ENCODE measurements around the gene CELF4.

The CELF4 gene

DNA sequence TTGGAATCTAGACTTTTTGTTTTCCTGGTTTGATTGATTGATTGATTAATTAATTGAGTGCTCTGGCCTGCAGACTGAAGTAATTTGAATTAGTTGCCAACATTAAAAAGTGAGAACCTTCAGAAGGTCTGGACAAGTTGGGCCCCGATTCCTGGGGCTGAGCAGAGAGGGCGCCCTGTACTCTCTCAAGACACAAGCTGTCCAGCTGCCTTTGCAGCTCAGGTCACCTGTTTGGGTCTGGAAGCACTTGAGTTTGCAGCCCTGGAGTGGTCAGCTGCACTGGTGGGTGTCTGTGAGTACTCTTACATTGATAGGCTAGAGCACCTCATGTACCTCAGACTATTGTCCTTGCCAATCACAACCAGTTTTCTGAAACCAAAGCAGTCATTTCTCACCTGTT lies 22.7 kb upstream of the CELF4 start:
- Histone ChIP-seq H3K9me3 (ENCODE audit: control insufficient read depth, low read length) (peaks cover 4% of the 10 kb centered on the region), H3K36me3 (ENCODE audit: control insufficient read depth, insufficient read depth, low read length, severe bottlenecking) (no peaks in the 10 kb centered on the region), H3K4me3 (ENCODE audit: low read length) (no peak overlapping the region), H3K9ac (ENCODE audit: low read length) (no peak overlapping the region), H3K27me3 (replicated peaks; ENCODE audit: control insufficient read depth, insufficient read depth, low read length) (no peaks in the 10 kb centered on the region), H3K4me1 (ENCODE audit: control insufficient read depth, insufficient read depth, low read length) (peaks cover 3% of the 10 kb centered on the region)
- no peak for DNase-seq (ENCODE audit: low read depth)

DNA sequence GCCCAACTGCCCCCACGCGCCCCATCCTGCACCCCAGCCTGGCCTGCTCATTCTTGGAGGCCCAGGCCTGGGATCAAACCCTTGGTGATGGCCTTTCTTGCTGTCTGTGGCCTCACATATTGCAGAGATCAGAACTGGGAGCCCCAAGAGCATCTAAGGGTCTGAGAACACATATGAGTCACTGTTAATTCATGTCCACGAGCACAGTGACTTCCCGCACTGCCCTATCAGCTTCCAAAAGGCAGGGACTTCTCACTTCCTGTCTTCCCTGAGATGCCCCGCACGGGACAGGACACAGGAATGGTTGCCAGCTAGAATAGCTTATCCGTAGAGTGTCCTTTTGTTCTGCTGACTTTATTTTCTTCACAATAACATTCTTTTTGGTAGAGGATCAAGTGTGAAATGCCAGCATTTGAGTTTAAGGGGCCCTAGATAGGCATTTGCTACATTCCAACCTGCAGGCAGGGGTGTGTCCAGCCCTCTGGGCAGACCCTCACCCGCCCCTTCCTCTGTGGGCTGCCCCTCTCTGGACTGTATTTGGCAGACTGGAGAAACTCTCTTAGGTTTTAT lies 21.1 kb upstream of the CELF4 start:
- Histone ChIP-seq H3K4me1 (ENCODE audit: control insufficient read depth, insufficient read depth, low read length) (peaks cover 3% of the 10 kb centered on the region), H3K36me3 (ENCODE audit: control insufficient read depth, insufficient read depth, low read length, severe bottlenecking) (no peaks in the 10 kb centered on the region), H3K27me3 (replicated peaks; ENCODE audit: control insufficient read depth, insufficient read depth, low read length) (no peaks in the 10 kb centered on the region), H3K4me3 (ENCODE audit: low read length) (no peak overlapping the region), H3K9me3 (ENCODE audit: control insufficient read depth, low read length) (peaks cover 4% of the 10 kb centered on the region), H3K9ac (ENCODE audit: low read length) (no peak overlapping the region)
- no peak for DNase-seq (ENCODE audit: low read depth)

DNA sequence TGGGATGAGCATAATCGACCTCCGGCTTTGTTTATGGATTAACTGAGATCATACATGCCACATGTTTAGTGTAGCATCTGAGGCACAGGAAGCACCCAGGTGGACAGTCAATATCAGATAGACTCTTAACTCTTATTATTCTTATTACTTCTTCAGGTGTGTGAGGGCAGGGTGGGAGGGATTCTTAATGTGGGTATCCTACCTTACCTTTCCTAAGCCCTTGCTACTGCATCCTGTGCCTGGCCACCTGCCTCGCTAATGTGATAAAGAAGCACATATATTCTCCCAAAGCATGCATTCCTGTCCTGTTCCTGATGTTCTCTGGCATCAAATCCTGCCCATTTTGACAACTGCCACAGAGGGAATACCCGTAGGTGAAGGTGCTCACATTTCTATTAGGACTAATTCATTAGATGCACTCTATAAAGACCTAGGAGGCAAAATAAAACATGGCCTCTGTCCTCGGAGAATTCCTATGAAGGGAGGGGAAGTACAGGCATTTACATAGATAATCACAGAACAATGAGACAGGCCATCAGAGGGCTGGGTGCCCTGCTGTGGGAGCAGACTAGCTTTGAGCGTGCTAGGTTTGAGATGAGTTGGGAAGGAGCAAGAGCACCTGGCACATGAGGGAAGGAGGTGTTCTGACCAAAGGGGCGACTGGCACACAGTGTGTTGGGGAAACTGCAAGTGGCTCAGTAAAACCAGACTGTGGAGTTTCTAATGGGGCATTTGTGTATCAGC lies 19.5 kb upstream of the CELF4 start:
- no peaks in the 10 kb centered on the region for H3K9me3 ChIP-seq (ENCODE audit: control insufficient read depth, low read length)
- no peaks in the 10 kb centered on the region for H3K4me1 ChIP-seq (ENCODE audit: control insufficient read depth, insufficient read depth, low read length)
- no peak for DNase-seq (ENCODE audit: low read depth)
- H3K4me3 ChIP-seq (ENCODE audit: low read length), result no peak overlapping the region
- no peaks in the 10 kb centered on the region for H3K27me3 ChIP-seq (replicated peaks; ENCODE audit: control insufficient read depth, insufficient read depth, low read length)
- H3K9ac ChIP-seq (ENCODE audit: low read length), result no peak overlapping the region
- no peaks in the 10 kb centered on the region for H3K36me3 ChIP-seq (ENCODE audit: control insufficient read depth, insufficient read depth, low read length, severe bottlenecking)

DNA sequence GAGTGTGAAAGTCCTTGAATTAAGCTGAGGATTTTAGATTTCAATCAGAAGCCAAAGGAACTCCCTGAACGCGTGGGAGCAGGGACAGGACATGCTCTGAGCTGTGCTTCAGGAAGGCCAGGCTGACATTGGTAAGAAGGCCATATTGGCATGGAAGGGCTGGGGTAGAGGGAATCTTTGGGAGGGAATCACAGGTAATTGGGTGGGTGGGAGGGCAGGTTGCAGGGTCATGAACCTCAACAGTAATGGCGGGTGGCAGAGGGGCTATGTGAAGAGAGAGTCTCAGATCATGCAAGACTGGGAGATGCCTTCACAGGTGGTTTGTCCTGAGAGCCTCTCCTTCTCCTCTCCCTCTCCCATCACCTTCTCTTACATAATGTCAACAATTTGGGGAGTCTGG lies 18.6 kb upstream of the CELF4 start:
- Histone ChIP-seq H3K4me3 (ENCODE audit: low read length) (no peak overlapping the region), H3K36me3 (ENCODE audit: control insufficient read depth, insufficient read depth, low read length, severe bottlenecking) (no peaks in the 10 kb centered on the region), H3K4me1 (ENCODE audit: control insufficient read depth, insufficient read depth, low read length) (peaks cover 3% of the 10 kb centered on the region), H3K9me3 (ENCODE audit: control insufficient read depth, low read length) (no peaks in the 10 kb centered on the region), H3K9ac (ENCODE audit: low read length) (no peak overlapping the region), H3K27me3 (replicated peaks; ENCODE audit: control insufficient read depth, insufficient read depth, low read length) (peaks cover 6% of the 10 kb centered on the region)
- DNase-seq (ENCODE audit: low read depth), result no peak

DNA sequence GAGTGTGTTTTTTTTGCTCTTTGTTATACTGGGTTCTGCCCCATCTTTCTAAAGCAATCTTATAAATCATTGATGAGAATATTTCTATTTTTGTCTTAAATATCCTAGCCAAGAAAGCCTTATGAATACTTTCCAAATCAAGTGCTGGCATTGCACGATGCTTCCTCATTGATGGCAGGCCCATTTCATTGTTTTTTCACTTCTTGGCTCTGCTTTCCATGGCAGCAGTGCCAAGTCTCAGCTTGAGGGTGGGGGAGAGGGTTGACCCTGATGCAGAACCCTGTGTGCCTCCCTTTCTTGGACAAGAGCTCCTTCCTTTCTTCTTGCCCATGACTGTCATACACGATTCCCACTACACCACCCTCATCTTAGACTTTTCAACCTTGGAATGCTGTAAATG lies 16.7 kb upstream of the CELF4 start:
- Histone ChIP-seq H3K4me3 (ENCODE audit: low read length) (no peak overlapping the region), H3K36me3 (ENCODE audit: control insufficient read depth, insufficient read depth, low read length, severe bottlenecking) (no peaks in the 10 kb centered on the region), H3K9me3 (ENCODE audit: control insufficient read depth, low read length) (no peaks in the 10 kb centered on the region), H3K27me3 (replicated peaks; ENCODE audit: control insufficient read depth, insufficient read depth, low read length) (peaks cover 6% of the 10 kb centered on the region), H3K4me1 (ENCODE audit: control insufficient read depth, insufficient read depth, low read length) (peaks cover 12% of the 10 kb centered on the region), H3K9ac (ENCODE audit: low read length) (no peak overlapping the region)
- no peak for DNase-seq (ENCODE audit: low read depth)

DNA sequence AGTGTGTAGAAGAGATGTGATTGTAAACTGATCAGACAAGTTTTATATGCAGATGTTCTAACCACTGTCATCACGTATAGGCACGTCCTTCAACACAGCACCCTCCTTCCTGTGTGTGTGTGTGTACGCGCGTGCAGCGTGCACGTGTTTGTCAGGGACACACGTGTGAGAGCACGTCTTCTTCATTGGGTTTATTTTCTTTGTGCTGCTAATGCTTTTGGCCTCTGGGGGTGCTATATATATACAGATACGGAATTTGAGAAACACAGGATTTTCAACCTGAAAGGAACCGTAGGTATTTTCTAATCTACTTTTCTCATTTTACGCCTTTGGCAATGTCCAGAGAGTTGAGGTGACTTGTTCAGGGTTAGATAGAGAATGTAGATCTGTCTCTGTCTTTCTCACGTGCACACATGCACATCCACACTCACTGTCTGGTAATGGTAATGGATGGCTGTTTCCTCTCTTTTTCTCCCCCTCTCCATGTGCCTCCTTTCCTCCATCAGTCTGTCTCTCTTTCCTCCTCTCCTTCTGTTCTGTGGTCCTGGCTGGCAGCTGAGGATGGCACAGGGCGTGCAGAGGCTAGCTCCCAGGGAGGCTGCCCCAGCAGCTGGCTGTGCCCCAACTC lies 13.4 kb upstream of the CELF4 start:
- peaks cover 12% of the 10 kb centered on the region for H3K27me3 ChIP-seq (replicated peaks; ENCODE audit: control insufficient read depth, insufficient read depth, low read length)
- H3K9ac ChIP-seq (ENCODE audit: low read length), result peak overlapping the region; percentile 3
- H3K9me3 ChIP-seq (ENCODE audit: control insufficient read depth, low read length), result no peaks in the 10 kb centered on the region
- H3K4me3 ChIP-seq (ENCODE audit: low read length), result no peak overlapping the region
- peak; percentile 46 for DNase-seq (ENCODE audit: low read depth)
- peaks cover 17% of the 10 kb centered on the region for H3K4me1 ChIP-seq (ENCODE audit: control insufficient read depth, insufficient read depth, low read length)
- no peaks in the 10 kb centered on the region for H3K36me3 ChIP-seq (ENCODE audit: control insufficient read depth, insufficient read depth, low read length, severe bottlenecking)

DNA sequence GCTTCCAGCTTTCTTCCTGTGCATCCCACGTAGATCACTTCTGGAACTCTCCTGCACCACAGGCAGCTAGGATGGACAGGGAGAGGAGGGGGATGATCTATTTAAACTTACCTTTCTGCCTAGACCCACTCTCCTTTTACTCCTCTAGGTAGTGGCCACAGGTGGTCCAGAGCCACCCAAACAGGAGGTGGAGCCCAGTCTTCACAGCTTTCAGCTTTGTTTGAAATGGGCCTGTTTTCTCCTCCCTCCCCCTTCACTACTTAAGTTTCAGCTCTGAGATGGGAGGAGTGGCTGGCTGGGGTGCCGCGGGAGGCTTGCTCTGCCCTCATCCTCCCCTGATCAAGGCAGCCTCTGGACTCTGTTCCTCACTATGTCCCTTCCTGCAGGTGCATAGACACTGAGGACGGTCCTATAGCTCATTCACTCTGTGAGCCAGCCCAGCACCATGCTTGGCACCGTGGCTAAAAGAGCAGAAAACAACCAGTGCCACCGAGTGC lies 12.6 kb upstream of the CELF4 start:
- Histone ChIP-seq H3K4me1 (ENCODE audit: control insufficient read depth, insufficient read depth, low read length) (peaks cover 17% of the 10 kb centered on the region), H3K27me3 (replicated peaks; ENCODE audit: control insufficient read depth, insufficient read depth, low read length) (peaks cover 12% of the 10 kb centered on the region), H3K9ac (ENCODE audit: low read length) (no peak overlapping the region), H3K4me3 (ENCODE audit: low read length) (no peak overlapping the region), H3K36me3 (ENCODE audit: control insufficient read depth, insufficient read depth, low read length, severe bottlenecking) (no peaks in the 10 kb centered on the region), H3K9me3 (ENCODE audit: control insufficient read depth, low read length) (no peaks in the 10 kb centered on the region)
- no peak for DNase-seq (ENCODE audit: low read depth)

DNA sequence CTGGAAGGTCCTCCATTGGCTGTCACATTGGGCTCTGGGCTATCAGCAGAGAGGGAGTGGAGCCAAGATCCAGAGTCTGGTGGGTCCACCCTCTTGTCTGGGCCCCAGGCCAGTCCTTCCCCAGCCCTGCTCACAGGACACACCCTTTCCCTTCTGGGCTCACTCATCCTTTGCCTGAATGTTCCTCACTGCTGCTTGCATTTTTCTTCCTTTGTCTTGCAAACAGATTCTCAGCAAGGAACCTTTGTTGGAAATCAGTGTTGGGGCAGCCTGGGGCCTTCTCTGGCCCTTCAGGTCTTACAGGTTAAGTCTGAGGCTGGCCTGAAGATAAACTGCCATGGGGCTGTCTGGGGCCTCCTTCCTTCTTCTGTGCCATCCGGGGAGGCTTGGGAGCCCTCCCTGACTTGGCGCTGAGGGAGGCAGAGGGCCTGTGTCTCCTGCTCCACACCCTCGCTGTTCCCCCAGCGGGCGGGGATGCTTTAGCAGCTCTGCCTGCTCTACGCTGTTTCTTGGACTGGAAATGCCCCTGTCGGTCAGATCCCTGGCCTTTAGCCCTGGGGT lies 11.5 kb upstream of the CELF4 start:
- Histone ChIP-seq H3K9ac (ENCODE audit: low read length) (peak overlapping the region; percentile 59), H3K9me3 (ENCODE audit: control insufficient read depth, low read length) (no peaks in the 10 kb centered on the region), H3K4me1 (ENCODE audit: control insufficient read depth, insufficient read depth, low read length) (peaks cover 17% of the 10 kb centered on the region), H3K4me3 (ENCODE audit: low read length) (no peak overlapping the region), H3K36me3 (ENCODE audit: control insufficient read depth, insufficient read depth, low read length, severe bottlenecking) (no peaks in the 10 kb centered on the region), H3K27me3 (replicated peaks; ENCODE audit: control insufficient read depth, insufficient read depth, low read length) (peaks cover 12% of the 10 kb centered on the region)
- DNase-seq (ENCODE audit: low read depth), result no peak

DNA sequence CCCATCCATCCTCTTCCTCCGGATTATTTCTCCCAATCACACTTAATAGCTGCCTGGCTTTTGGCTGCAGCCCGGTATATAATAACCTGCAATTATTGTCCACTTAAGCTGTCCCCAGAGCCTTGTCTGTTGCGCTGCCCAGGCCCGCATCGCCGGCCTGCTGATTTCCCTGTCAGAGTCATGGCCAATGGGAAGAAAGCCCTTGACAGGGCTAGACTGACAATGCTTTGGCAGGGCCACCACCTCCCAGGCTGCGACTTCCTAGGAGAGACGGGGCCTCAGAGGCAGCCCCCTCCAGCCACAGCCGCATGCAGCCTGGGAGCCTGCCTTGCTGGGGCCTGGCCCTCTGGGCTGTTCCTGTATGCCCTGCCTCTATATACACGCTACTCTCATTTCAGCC lies 10.0 kb upstream of the CELF4 start:
- H3K9me3 ChIP-seq (ENCODE audit: control insufficient read depth, low read length), result no peaks in the 10 kb centered on the region
- H3K4me1 ChIP-seq (ENCODE audit: control insufficient read depth, insufficient read depth, low read length), result peaks cover 17% of the 10 kb centered on the region
- no peaks in the 10 kb centered on the region for H3K36me3 ChIP-seq (ENCODE audit: control insufficient read depth, insufficient read depth, low read length, severe bottlenecking)
- no peak overlapping the region for H3K9ac ChIP-seq (ENCODE audit: low read length)
- no peak for DNase-seq (ENCODE audit: low read depth)
- no peak overlapping the region for H3K4me3 ChIP-seq (ENCODE audit: low read length)
- peaks cover 17% of the 10 kb centered on the region for H3K27me3 ChIP-seq (replicated peaks; ENCODE audit: control insufficient read depth, insufficient read depth, low read length)

DNA sequence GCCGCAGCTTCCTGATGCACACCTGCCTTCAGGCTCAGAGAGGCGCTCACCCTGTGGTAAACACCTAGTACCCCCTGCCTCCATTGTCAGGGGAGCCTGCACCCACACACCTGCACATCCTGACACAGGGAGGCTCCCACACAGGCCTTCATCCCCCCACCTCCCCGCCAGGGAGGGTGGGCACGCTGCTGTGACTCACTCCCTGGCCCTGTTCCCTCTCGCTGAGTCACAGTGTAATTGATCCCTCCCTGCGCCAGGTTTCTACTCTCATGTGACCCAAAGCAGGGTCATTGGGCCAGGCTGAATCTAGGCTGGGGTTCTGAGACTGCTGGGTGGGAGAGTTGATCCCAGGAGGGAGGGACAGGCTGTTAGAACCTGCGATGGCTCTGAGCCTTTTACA lies 8.5 kb upstream of the CELF4 start:
- no peak overlapping the region for H3K4me3 ChIP-seq (ENCODE audit: low read length)
- H3K27me3 ChIP-seq (replicated peaks; ENCODE audit: control insufficient read depth, insufficient read depth, low read length), result peaks cover 20% of the 10 kb centered on the region
- no peak overlapping the region for H3K9ac ChIP-seq (ENCODE audit: low read length)
- H3K36me3 ChIP-seq (ENCODE audit: control insufficient read depth, insufficient read depth, low read length, severe bottlenecking), result no peaks in the 10 kb centered on the region
- no peak for DNase-seq (ENCODE audit: low read depth)
- H3K4me1 ChIP-seq (ENCODE audit: control insufficient read depth, insufficient read depth, low read length), result peaks cover 13% of the 10 kb centered on the region
- H3K9me3 ChIP-seq (ENCODE audit: control insufficient read depth, low read length), result no peaks in the 10 kb centered on the region

DNA sequence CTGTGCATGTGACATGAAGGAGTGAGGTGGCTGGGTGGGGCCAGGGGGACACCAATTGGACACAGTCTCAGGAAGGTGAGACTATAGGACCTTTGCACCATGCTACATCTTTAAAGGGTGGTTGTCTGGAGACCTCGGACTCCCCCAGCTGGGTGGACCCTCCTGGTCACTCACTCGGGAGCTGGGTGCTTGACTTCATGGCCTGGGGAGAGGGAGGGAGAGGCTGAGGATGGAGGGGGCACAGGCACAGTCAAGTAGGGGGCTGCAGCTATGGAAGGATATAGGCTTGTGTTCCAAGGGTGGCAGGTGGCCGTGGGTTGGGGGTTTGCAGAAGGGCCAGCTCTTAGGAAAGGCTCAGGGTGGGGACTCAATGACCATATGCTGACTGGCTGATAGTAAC lies 7.1 kb upstream of the CELF4 start:
- H3K4me3 ChIP-seq (ENCODE audit: low read length), result no peak overlapping the region
- no peaks in the 10 kb centered on the region for H3K36me3 ChIP-seq (ENCODE audit: control insufficient read depth, insufficient read depth, low read length, severe bottlenecking)
- H3K27me3 ChIP-seq (replicated peaks; ENCODE audit: control insufficient read depth, insufficient read depth, low read length), result peaks cover 32% of the 10 kb centered on the region
- no peak for DNase-seq (ENCODE audit: low read depth)
- H3K9ac ChIP-seq (ENCODE audit: low read length), result no peak overlapping the region
- H3K9me3 ChIP-seq (ENCODE audit: control insufficient read depth, low read length), result no peaks in the 10 kb centered on the region
- H3K4me1 ChIP-seq (ENCODE audit: control insufficient read depth, insufficient read depth, low read length), result peaks cover 13% of the 10 kb centered on the region
